Rectal smooth muscle tissue (tissue), 1 donor: Measurements from ENCODE around the gene NOSIP.

Source experiments
- H3K27ac ChIP-seq: one replicate; pipeline ENCODE4 v1.7.0; 2013; ENCODE audit warnings: low read depth, low read length, inconsistent platforms
- H3K27me3 ChIP-seq: one replicate; pipeline ENCODE4 v1.7.0; 2013; ENCODE audit warnings: low read length; ENCODE audit not compliant: control insufficient read depth, insufficient read depth
- H3K36me3 ChIP-seq: one replicate; pipeline ENCODE4 v1.7.0; 2013; ENCODE audit warnings: low read length; ENCODE audit not compliant: control insufficient read depth, insufficient read depth
- H3K4me1 ChIP-seq: one replicate; pipeline ENCODE4 v1.7.0; 2013; ENCODE audit warnings: low read length; ENCODE audit not compliant: control insufficient read depth, insufficient read depth
- H3K4me3 ChIP-seq: one replicate; pipeline ENCODE4 v1.7.0; 2013; ENCODE audit warnings: low read length
- H3K9ac ChIP-seq: one replicate; pipeline ENCODE4 v1.7.0; 2013; ENCODE audit warnings: low read length

Gene NOSIP

DNA sequence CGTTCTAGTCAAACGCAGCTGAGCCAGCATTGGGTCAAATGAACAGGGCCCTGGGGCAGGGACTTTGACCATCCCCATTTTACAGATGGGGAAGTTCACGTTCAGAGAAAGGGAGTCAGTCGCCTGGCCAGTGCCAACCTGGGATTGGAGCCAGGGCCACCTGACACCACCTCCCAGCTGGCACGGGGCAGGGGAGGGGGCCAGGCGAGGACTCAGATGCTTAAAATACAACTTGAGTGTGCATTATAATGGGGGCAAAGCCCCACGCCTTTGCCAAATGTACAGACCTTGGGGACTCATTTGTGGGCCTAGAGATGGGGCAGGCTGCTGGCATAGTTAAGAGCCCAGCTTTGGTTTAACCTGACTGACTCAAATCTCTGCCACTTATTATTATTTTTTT is 25.2 kb upstream of the NOSIP start:
- H3K4me1 ChIP-seq: no peaks in the 10 kb centered on the region
- no peak overlapping the region for H3K27ac ChIP-seq
- no peak overlapping the region for H3K9ac ChIP-seq
- no peak overlapping the region for H3K4me3 ChIP-seq
- H3K36me3 ChIP-seq: peaks cover 30% of the 10 kb centered on the region
- H3K27me3 ChIP-seq: no peaks in the 10 kb centered on the region

DNA sequence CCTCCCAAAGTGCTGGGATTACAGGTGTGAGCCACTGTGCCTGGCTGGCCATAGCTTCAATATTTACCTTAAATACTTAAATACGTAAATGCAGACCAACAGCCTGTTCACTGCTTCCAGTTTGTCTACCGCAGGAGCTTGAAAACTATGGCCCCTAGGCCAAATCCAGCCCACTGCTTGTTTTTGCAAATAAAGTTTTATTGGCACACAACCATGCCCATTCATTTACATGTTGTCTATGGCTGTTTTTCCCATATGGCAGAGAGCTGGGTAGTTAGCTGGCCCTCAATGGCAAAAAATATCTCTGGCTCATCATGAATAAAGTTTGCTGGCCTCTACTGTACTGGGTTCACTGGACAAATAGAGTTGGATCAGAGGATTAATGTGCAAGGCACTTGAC is 22.4 kb upstream of the NOSIP start:
- Histone ChIP-seq H3K4me3 (no peak overlapping the region), H3K9ac (no peak overlapping the region), H3K36me3 (peaks cover 40% of the 10 kb centered on the region), H3K27me3 (no peaks in the 10 kb centered on the region), H3K27ac (no peak overlapping the region), H3K4me1 (no peaks in the 10 kb centered on the region)

DNA sequence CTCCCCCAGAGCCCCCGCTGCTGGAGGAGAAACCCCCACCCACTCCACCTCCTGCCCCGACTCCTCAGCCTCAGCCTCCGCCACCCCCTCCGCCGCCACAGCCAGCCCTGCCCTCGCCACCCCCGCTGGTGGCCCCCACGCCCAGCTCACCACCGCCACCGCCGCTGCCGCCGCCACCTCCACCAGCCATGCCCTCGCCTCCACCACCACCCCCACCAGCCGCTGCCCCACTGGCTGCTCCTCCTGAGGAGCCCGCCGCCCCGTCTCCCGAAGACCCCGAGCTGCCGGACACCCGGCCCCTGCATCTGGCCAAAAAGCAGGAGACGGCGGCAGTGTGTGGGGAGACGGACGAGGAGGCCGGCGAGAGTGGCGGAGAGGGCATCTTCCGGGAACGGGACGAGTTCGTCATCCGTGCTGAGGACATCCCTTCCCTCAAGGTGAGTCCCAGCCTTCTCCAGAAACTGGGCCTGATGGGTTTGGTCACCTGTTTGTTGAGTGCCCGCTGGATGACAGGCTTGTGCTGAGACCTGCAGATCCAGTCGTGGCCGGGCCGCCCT is 21.2 kb upstream of the NOSIP start:
- H3K4me1 ChIP-seq: no peaks in the 10 kb centered on the region
- peaks cover 42% of the 10 kb centered on the region for H3K36me3 ChIP-seq
- H3K4me3 ChIP-seq: no peak overlapping the region
- H3K27ac ChIP-seq: no peak overlapping the region
- no peaks in the 10 kb centered on the region for H3K27me3 ChIP-seq
- no peak overlapping the region for H3K9ac ChIP-seq

DNA sequence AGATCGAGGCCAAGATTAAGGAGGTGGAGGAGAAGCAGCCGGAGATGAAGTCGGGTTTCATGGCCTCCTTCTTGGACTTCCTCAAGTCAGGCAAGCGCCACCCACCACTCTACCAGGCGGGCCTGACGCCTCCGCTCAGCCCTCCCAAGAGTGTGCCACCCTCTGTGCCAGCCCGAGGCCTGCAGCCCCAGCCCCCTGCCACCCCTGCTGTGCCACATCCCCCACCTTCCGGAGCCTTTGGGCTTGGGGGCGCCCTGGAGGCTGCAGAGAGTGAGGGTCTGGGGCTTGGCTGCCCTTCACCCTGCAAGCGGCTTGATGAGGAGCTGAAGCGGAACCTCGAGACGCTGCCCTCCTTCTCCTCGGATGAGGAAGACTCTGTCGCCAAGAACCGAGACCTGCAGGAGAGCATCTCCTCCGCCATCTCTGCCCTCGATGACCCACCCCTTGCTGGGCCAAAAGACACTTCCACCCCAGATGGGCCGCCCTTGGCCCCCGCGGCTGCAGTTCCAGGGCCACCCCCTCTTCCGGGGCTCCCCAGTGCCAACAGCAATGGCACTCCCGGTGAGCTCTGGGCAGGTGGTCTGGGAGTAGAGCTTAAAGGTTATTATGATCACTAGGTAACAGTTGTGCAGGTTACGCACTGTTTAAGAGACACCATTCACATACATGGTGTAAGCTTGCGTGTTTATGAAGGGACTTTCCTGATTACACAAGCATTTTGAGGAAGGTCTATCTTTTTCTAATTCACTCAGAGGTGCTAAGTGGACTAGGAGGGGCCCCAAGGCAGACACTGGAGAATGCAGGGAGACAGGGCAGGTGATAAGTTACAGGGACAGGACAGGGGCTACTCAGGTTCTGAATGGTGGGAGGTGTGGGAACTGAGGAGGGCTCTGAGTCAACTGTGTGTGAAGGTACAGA is 19.3 kb upstream of the NOSIP start:
- Histone ChIP-seq H3K27ac (no peak overlapping the region), H3K4me3 (no peak overlapping the region), H3K36me3 (peaks cover 45% of the 10 kb centered on the region), H3K27me3 (no peaks in the 10 kb centered on the region), H3K9ac (no peak overlapping the region), H3K4me1 (no peaks in the 10 kb centered on the region)

DNA sequence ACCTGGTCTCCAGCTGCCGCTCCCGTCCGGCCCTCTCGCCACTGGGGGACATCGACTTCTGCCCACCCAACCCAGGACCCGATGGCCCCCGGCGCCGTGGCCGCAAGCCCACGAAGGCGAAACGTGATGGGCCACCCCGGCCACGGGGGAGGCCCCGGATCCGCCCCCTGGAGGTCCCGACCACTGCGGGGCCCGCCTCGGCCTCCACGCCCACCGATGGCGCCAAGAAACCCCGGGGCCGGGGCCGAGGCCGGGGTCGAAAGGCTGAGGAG is 17.3 kb upstream of the NOSIP start:
- peaks cover under 1% of the 10 kb centered on the region for H3K4me1 ChIP-seq
- H3K9ac ChIP-seq: no peak overlapping the region
- no peak overlapping the region for H3K27ac ChIP-seq
- H3K27me3 ChIP-seq: no peaks in the 10 kb centered on the region
- no peak overlapping the region for H3K4me3 ChIP-seq
- peaks cover 46% of the 10 kb centered on the region for H3K36me3 ChIP-seq

DNA sequence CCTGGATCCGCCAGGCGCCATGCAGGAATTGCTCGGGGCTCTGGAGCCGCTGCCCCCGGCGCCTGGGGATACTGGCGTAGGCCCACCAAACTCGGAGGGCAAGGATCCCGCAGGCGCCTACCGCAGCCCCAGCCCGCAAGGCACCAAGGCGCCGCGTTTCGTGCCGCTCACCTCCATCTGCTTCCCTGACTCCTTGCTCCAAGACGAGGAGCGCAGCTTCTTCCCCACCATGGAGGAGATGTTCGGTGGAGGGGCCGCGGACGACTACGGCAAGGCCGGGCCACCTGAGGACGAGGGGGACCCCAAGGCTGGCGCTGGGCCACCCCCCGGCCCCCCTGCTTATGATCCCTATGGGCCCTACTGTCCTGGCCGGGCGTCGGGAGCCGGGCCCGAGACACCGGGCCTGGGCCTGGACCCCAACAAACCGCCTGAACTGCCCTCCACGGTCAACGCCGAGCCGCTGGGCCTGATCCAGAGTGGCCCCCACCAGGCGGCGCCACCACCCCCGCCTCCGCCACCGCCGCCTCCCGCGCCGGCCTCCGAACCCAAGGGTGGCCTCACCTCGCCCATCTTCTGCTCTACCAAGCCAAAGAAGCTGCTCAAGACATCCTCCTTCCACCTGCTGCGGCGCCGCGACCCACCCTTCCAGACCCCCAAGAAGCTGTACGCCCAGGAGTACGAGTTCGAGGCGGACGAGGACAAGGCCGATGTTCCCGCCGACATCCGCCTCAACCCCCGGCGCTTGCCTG is 16.8 kb upstream of the NOSIP start:
- H3K27me3 ChIP-seq: no peaks in the 10 kb centered on the region
- peaks cover 6% of the 10 kb centered on the region for H3K4me1 ChIP-seq
- H3K9ac ChIP-seq: no peak overlapping the region
- H3K36me3 ChIP-seq: peaks cover 46% of the 10 kb centered on the region
- no peak overlapping the region for H3K4me3 ChIP-seq
- no peak overlapping the region for H3K27ac ChIP-seq

DNA sequence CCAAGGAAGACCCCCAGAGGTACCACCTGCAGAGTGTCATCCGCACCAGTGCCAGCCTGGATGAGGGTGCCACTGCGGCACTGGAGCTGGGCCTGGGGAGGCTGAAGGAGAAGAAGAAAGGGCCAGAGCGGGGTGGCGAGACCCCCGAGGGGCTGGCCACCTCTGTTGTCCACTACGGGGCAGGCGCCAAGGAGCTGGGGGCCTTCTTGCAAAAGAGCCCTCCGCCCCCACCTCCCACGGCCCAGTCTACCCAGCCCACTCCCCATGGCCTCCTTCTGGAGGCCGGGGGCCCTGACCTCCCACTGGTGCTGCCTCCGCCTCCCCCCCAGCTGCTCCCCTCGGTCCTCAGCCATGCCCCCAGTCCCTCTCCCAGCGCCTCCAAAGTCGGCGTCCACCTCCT is 16.1 kb upstream of the NOSIP start:
- H3K36me3 ChIP-seq: peaks cover 41% of the 10 kb centered on the region

DNA sequence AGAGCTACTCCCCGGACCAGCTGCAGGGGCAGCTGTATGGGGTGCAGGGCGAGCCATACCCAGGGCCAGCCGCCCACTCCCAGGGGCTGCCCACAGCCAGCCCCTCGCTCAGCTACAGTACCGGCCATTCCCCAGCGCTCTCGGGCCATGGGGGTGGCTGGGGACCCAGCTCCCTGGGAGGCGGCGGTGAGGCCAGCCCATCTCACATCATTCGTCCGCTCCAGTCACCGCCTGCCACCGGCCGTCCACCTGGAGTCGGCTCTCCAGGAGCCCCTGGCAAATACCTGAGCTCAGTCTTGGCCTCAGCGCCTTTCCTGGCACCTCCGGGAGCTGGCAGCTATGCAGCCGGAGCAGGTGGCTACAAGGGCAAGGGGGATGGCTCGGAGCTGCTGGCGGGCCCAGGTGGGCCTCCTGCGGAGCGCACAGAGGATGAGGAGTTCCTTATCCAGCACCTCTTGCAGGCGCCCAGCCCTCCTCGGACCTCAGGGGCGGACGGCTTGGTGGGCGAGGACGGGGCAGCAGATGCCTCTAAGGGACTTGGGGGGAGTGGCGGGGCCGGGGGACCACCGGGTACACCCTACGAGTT is 15.6 kb upstream of the NOSIP start:
- Histone ChIP-seq H3K27ac (no peak overlapping the region), H3K36me3 (peaks cover 37% of the 10 kb centered on the region), H3K4me1 (peaks cover 6% of the 10 kb centered on the region), H3K9ac (no peak overlapping the region), H3K4me3 (no peak overlapping the region), H3K27me3 (no peaks in the 10 kb centered on the region)

More for the DNA sequence above, 16.1 kb upstream of the NOSIP start:
- Histone ChIP-seq H3K4me1 (peaks cover 6% of the 10 kb centered on the region), H3K27me3 (no peaks in the 10 kb centered on the region), H3K27ac (no peak overlapping the region), H3K9ac (no peak overlapping the region), H3K4me3 (no peak overlapping the region)

DNA sequence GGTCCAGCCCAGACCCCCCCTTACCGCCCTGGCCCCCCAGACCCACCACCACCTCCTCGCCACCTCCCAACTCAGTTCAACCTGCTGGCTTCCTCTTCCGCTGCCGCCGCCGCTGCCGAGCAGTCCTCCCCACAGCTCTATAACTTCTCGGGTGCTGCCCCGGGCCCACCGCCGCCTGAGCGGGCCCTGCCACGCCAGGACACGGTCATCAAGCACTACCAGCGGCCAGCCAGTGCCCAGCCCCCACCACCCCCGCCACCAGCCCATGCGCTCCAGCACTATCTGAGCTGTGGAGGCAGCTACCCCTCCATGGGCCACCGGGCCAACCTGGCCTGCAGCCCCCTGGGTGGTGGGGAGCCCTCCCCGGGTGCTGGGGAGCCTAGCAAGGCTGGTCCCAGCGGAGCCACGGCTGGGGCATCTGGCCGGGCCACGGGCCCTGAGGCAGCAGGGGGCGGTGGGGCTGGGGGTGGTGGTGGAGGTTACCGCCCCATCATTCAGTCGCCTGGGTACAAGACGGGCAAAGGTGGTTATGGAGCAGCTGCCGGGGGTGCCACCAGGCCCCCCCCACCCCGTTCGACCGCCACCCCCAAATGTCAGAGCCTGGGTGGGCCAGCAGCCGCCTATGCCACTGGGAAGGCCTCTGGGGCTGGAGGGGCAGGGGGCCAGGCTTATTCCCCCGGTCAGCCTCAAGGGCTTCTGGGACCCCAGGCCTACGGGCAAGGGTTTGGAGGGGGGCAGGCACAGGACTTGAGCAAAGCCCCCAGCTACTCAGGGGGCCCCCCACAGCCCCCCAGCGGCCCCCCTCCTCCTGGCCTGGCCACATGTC is 14.8 kb upstream of the NOSIP start:
- H3K27ac ChIP-seq: no peak overlapping the region
- peaks cover 6% of the 10 kb centered on the region for H3K4me1 ChIP-seq
- no peak overlapping the region for H3K4me3 ChIP-seq
- H3K36me3 ChIP-seq: peaks cover 33% of the 10 kb centered on the region
- no peaks in the 10 kb centered on the region for H3K27me3 ChIP-seq
- H3K9ac ChIP-seq: no peak overlapping the region

DNA sequence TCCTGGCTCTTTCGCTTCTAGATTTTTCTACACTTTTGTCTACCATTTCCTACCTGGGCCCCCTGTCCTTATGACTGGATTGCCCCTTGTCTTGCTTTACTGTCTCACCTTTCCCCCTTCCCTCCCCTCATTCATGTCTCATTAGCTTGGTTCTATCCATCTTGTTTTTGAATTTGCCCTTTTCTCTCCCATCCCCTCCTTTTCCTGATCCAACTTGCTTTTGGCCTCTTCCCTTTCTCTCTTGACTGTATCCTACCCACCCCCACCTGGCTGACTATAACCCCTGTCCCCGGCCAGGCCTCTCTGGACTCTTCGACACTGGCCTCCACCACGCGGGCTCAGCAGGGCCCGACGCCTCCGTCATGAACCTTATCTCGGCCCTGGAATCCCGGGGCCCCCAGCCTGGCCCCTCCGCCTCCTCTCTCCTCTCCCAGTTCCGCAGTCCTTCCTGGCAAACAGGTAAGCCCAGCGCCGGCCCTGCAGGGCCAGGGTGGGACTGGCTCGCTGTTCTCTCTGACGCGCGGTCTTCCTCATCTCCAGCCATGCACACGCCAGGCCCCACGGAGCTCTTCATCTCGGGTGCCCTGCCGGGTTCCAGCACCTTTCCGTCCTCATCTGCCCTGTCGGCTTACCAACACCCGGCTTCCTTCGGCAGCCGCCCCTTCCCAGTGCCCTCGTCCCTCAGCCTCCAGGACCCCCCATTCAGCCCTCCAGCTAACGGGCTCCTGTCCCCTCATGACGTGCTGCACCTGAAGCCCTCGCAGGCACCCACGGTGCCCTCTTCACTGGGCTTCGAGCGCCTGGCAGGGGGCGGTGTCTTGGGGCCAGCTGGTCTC is 14.0 kb upstream of the NOSIP start:
- Histone ChIP-seq H3K4me3 (no peak overlapping the region), H3K27me3 (no peaks in the 10 kb centered on the region), H3K9ac (no peak overlapping the region), H3K4me1 (peaks cover 6% of the 10 kb centered on the region), H3K36me3 (peaks cover 25% of the 10 kb centered on the region), H3K27ac (peak overlapping the region; percentile 63)
